GM19468 (cell line): Measurements from ENCODE around the gene DCDC2C.

Experiments
- ATAC-seq: cut with Tn5 transposase; IDR thresholded peaks from one replicate; pipeline ENCODE4 v1.9.1; 2021; ENCODE audit warnings: mild to moderate bottlenecking, moderate library complexity, moderate number of reproducible peaks; ENCODE audit not compliant: unreplicated experiment; ENCODE audit errors: extremely low read depth

Gene DCDC2C

DNA sequence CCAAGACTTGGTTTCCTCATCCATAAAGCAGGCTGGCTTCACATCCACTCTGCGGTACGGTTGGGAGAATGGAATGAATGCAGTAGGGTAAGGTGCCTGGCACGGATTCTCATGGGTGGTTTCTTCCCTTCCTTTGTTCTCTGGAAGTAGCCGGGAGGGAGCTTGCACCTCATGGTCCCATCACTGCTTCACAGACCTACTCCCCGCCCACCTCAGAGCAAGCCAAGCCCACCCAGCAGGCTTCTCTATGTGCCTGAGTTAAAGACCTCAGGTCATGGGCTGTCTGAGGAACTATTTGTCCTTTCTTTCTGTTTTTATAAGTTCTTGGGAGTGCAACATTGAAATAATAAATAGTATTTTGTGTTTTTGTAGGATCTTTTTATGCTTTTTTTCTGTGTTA, 3.5 kb downstream of the DCDC2C start:
- ATAC-seq: no peak

DNA sequence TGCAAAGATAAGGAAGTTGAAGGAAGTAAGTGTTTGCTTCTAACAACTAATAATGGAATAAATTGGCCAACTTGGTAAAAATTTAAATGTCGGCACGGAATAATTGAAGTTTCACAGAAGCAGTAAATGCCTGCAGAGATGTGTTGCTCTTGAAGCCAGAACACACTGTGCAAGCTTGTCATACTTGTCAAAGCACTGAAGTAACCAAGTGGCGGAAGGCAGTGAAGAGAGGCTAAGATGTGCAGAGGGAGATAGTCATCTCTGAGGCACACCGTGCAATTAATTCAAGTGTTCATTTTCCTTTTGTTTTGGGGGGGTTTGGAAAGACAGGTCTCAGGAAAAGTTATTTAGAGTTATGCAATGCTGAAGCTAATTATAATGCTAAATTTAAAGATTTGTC, 5.2 kb downstream of the DCDC2C start:
- no peak for ATAC-seq

GRCh38 chr2:3709225-3709624, 5.8 kb downstream of the DCDC2C start:
- no peak for ATAC-seq

DNA sequence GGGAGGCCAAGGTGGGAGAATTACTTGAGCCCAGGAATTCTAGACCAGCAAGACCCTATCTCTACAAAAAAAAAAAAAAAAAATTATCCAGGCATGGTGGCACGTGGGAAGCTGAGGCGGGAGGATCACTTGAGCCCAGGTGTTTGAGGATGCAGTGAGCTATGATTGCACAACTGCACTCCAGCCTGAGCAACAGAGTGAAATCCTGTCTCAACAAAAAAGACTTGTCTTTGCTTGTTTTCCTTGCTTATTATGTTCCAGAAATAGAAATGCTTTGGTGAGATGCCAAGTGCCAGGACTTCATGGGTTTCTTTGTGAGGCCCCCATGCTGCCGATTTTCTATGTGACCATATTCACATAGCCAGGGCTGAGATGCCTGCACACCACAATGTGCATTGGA, 9.0 kb downstream of the DCDC2C start:
- no peak for ATAC-seq

GRCh38 chr2:3712831-3713503, 9.6 kb downstream of the DCDC2C start:
- ATAC-seq: no peak

GRCh38 chr2:3718679-3719078, 15.3 kb downstream of the DCDC2C start:
- no peak for ATAC-seq

- no peak for ATAC-seq
Measured at GRCh38 chr2:3725002-3725401, 21.6 kb downstream of the DCDC2C start.

- no peak for ATAC-seq
Measured at GRCh38 chr2:3725458-3726250, 22.3 kb downstream of the DCDC2C start.

DNA sequence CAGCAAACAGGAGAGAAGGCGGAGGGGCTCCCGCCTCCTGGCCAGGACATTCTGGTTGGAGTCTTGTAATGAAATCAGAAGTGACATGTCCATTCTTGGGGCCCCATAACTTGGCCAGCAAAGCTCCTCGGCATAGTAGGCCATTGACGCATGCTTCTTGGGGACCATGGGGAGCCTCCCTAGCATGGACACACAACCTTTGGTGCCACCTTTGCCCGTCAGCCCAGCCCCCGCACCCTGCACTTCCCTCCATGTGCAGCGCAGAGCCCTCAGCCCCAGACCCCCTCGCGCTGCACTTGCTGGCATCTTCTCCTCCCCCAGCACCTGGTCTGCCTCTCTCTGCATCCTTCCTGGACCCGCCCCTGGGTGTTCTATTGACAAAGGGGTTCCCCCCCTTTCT, 23.1 kb downstream of the DCDC2C start:
- ATAC-seq: no peak

DNA sequence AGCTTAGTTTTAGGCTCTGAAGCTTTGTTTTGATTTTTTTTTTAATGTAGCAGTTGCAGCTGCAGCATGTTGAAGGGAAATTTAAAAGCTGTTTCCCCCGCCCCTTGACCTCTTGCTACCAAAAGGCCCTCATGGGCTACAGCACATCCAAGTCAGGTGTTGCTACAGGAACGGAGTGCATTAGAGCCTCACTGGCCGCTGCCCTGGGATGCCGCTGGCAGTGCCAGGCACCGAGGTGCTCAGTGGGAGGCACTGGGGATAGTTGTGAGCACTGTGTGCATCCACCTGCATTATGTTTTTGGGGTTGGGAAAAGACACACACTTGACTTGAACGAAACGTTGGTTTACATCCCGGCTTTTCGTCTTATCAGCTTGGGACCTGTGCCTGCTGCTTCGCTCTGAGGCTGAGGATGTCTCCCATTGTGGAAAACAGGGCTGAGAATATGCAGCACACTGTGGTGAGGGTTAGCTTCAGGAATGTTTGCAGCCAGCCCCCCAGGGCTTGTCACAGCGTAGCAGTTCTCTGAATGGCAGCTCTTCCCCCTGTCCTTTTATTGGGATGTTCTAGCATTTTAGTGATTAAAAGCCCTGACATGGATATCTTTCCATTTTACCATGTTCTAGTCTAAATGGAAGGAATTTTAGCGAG, 24.1 kb downstream of the DCDC2C start:
- ATAC-seq: no peak

DNA sequence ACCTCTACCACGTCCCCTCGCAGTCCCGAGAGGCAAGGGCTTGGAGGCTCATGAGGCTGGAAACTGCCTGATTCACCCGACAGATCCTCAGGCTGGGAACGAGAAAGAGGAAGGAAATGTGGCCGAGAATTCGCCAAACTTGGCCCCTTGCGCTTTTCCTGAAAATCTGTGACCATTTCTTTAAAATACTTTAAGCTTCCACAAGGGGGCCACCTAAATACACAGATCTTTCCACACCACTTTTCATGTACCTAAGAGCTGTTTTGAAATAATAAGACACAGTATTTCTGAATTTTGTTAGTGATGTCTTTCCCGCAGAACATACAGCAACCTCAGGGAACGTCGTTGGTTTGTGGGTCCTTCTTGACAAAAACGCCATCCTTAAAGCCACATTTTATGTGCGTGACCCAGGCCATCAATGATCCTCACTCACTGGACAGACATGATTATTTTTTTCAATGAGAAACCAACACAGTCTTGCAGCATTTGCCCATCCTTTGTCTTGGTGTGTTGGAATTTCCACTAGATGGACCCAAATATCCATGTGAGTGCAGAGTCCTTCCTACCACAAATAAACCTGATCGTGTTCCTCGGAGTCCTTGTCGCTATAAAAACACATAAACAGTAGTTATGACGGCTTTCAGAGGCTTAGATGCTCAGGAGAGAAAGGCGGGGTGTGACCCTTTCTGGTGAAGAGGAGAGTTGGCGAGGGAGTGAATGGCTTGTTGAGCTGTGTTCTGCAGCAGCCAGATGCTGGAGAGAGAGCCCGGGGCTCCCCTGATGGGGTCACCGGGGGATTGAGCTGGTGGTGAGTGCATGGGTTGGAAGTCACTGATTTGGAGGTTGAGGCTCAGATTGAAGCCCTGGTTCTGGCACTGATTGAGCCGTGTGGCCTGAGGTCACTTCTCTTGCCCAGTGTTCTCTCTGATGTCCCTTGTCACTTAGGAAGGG, 25.0 kb downstream of the DCDC2C start:
- ATAC-seq: no peak

- no peak for ATAC-seq
Measured at GRCh38 chr2:3729055-3729448, 25.7 kb downstream of the DCDC2C start.

GRCh38 chr2:3729786-3730185, 26.4 kb downstream of the DCDC2C start:
- ATAC-seq: no peak

- ATAC-seq: no peak
Measured at GRCh38 chr2:3730646-3731045, 27.3 kb downstream of the DCDC2C start.

- no peak for ATAC-seq
Measured at GRCh38 chr2:3731829-3732228, 28.5 kb downstream of the DCDC2C start.

DNA sequence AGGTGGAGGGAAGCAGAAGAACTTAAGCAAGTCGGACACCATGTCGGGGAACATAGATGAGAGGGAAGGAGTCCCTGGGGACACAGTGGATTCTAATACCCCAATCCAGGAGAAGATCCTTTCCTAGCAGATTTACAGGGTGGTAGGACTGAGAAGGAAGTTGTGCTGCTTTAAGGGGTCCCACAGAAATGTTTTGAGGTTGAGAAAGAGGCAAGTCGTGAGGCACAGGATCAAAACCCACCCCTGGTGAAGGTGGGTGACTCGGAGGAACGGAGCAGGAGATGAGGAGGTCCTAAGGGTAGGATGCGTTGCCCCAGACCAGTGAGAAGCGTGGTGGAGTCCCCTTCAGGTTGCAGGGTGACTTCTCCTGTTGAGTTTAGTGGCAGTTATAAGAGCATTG, 32.7 kb downstream of the DCDC2C start:
- no peak for ATAC-seq

DNA sequence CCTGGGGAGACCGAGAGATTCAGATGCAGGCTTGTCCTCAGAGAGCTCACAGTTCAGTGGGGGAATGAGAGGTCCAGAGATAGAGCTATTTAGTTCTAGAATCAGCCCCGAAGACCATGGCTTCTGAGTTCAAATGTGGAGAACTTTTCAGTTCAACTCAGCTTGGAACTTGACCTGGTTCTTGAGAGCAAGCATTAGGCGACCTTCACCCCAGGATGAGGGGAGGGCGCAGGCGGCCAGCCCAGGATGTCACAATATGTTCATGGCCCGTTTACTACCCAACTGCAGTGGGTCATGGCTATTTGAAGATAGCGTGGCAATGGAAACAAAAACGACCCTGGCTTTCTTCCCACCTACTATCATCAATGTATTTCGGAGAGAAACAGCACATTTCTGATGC, 33.8 kb downstream of the DCDC2C start:
- no peak for ATAC-seq

GRCh38 chr2:3738454-3738853, 35.1 kb downstream of the DCDC2C start:
- no peak for ATAC-seq

DNA sequence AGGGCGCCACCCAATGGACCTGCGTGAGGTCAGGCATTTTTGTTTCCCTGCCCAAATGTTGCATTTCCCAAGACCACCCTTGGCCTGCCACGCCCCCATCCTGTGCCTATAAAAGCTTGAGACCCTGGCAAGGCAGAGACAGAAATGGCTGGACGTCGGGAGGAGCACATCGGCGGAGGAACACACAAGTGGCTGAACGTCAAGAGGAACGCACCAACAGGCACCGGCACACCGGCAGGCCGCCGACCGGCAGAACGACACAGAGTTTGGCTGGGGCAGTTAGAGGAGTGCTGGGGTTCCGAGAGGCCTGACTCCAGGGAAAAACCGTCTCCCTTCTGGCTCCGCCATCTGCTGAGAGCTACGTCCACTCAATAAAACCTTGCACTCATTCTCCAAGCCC, 35.9 kb downstream of the DCDC2C start:
- ATAC-seq: no peak

DNA sequence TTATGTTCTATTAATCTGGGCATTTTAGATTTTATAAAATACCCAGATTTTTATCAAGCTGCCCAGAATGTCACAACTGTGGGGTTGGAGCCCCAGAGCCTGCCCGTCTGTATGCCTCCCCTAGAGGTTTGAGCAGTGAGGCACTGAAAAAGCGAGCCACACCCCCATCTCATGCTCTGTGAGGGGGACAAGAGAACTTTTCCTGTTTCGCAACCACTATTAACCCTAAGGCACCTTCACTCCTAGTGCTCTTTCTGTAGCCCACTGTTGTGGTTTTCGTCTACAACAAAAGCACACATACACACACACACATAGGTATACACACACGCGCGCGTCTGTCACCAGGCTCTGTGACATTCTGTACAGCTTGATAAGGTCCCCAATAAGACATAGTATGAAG, 38.0 kb downstream of the DCDC2C start:
- ATAC-seq: no peak
